Measurements from ENCODE around the gene FAM120A.

GRCh38 chr9:93597871-93598646 is 146.6 kb downstream of the FAM120A start:
- TF ChIP-seq CTCF (IDR thresholded peaks at IDR 0.05) (no peak), POLR2A (IDR thresholded peaks at IDR 0.05) (no peak)
